ENCODE measurements around the gene TBC1D9B. TPM values are rescaled to one million over a fixed set of nuclear protein-coding genes. Genes with fewer than 3 reads are reported as not detected.

TBC1D9B gene
- total and polyA plus RNA-seq, 9 of the 15 experiments (the other 6 are each of a cell fraction or from before 2014, with no cell fraction given), result 2.9 to 59.1 (median 33.5) TPM

- Histone ChIP-seq H2AFZ (ENCODE audit: low read depth, low read length) (no peak overlapping the region), H3K79me2 (ENCODE audit: control insufficient read depth, insufficient read depth, low read length) (no peaks in the 10 kb centered on the region), H3K9me1 (ENCODE audit: control insufficient read depth, insufficient read depth, low read length) (no peaks in the 10 kb centered on the region), H3K36me3 (ENCODE audit: control insufficient read depth, insufficient read depth, low read length) (peaks cover 82% of the 10 kb centered on the region; the same call in 2 of the 3 replicates), H3K9ac (ENCODE audit: insufficient read depth in 1 of 2, low read depth in 2 of 2, low read length in 2 of 2) (no peak overlapping the region), H3K27me3 (ENCODE audit: control insufficient read depth in 2 of 2, insufficient read depth in 2 of 2, low read length in 2 of 2) (no peaks in the 10 kb centered on the region), H3K4me2 (ENCODE audit: insufficient read depth, low read length) (no peak overlapping the region), H3K9me3 (replicated peaks; ENCODE audit: control insufficient read depth, insufficient read depth, low read depth, low read length) (no peaks in the 10 kb centered on the region), H3K27ac (ENCODE audit: extremely low read depth, low read depth, low read length) (no peak overlapping the region), H4K20me1 (replicated peaks; ENCODE audit: control insufficient read depth, insufficient read depth, low read length) (no peaks in the 10 kb centered on the region; the same call in 1 of the 2 replicates), H3K4me3 (no peak overlapping the region), H3K4me1 (replicated peaks in 1 of 2; ENCODE audit: control insufficient read depth in 2 of 2, insufficient read depth in 2 of 2, low read length in 2 of 2) (peaks cover 0 to 13% of the 10 kb centered on the region in 2 experiments; a peak in 2 of 5 replicates)
- FAIRE-seq (no peak), DNase-seq (ENCODE audit: extremely low read depth in 1 of 4, low spot score in 3 of 4) (no peak), ATAC-seq (no peak)
- CTCF ChIA-PET (ENCODE audit: low intra/inter-chr PET ratio), result no interaction called here
- no TSS peak for BruUV-seq (replicated peaks)
- 96% methylated on average over 26 of the region's 28 CpGs for WGBS (ENCODE audit: insufficient coverage, low coverage, missing lambda C conversion rate)
- POLR2A ChIA-PET, result interaction anchor here (0.6 to 0.9 kb wide), 2 partner anchors 8 to 11 kb away, joined by 3 read pairs; no protein-coding TSS in a partner anchor
- in situ Hi-C loops (cut with MboI), result no loop called here
- intact Hi-C loops (cut with micrococcal nuclease), result no loop called here
- TF ChIP-seq EWSR1 (IDR thresholded peaks at IDR 0.05; ENCODE audit: borderline replicate concordance, low read depth, partially characterized antibody) (no peak), ESRRA (IDR thresholded peaks at IDR 0.05; ENCODE audit: borderline replicate concordance, low read depth) (no peak), PRPF4 (IDR thresholded peaks at IDR 0.05; ENCODE audit: insufficient read depth, low read depth, low read length, poor library complexity, severe bottlenecking) (no peak), RERE (CRISPR knock-in tag; IDR thresholded peaks at IDR 0.05; ENCODE audit: borderline replicate concordance) (no peak), ZNF696 (CRISPR knock-in tag; conservative IDR thresholded peaks at IDR 0.05) (no peak), ZNF354B (CRISPR knock-in tag; IDR thresholded peaks at IDR 0.05) (no peak), BMI1 (IDR thresholded peaks at IDR 0.05; ENCODE audit: low read length) (no peak)
- TF ChIP-seq, protein P1, sequence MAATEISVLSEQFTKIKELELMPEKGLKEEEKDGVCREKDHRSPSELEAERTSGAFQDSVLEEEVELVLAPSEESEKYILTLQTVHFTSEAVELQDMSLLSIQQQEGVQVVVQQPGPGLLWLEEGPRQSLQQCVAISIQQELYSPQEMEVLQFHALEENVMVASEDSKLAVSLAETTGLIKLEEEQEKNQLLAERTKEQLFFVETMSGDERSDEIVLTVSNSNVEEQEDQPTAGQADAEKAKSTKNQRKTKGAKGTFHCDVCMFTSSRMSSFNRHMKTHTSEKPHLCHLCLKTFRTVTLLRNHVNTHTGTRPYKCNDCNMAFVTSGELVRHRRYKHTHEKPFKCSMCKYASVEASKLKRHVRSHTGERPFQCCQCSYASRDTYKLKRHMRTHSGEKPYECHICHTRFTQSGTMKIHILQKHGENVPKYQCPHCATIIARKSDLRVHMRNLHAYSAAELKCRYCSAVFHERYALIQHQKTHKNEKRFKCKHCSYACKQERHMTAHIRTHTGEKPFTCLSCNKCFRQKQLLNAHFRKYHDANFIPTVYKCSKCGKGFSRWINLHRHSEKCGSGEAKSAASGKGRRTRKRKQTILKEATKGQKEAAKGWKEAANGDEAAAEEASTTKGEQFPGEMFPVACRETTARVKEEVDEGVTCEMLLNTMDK (IDR thresholded peaks at IDR 0.05; ENCODE audit: borderline replicate concordance, insufficient read depth, low read depth, low read length, poor library complexity, severe bottlenecking), result no peak
- TF ChIP-seq, protein P2, sequence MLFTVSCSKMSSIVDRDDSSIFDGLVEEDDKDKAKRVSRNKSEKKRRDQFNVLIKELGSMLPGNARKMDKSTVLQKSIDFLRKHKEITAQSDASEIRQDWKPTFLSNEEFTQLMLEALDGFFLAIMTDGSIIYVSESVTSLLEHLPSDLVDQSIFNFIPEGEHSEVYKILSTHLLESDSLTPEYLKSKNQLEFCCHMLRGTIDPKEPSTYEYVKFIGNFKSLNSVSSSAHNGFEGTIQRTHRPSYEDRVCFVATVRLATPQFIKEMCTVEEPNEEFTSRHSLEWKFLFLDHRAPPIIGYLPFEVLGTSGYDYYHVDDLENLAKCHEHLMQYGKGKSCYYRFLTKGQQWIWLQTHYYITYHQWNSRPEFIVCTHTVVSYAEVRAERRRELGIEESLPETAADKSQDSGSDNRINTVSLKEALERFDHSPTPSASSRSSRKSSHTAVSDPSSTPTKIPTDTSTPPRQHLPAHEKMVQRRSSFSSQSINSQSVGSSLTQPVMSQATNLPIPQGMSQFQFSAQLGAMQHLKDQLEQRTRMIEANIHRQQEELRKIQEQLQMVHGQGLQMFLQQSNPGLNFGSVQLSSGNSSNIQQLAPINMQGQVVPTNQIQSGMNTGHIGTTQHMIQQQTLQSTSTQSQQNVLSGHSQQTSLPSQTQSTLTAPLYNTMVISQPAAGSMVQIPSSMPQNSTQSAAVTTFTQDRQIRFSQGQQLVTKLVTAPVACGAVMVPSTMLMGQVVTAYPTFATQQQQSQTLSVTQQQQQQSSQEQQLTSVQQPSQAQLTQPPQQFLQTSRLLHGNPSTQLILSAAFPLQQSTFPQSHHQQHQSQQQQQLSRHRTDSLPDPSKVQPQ (CRISPR knock-in tag; IDR thresholded peaks at IDR 0.05; ENCODE audit: borderline replicate concordance), result no peak
These were observed 33.0 kb downstream of the TBC1D9B start for GRCh38 chr5:179874536-179875292.

Measured in K562 (cell line).